K562 (cell line): ENCODE measurements around the gene CNGA3. TPM values are rescaled to one million over a fixed set of nuclear protein-coding genes. Genes with fewer than 3 reads are reported as not detected.

Experiments used
- ATF1 ChIP-seq, 2 experiments: fragments of 450-650 bp in 1 of 2; IDR thresholded peaks; 2 replicates each; pipeline ENCODE4 v1.6.1; 2016; ENCODE audit warnings: missing compliant biosample characterization in 1 of 2, missing genetic modification characterization in 1 of 2
- CHD4 ChIP-seq: fragments of 200-600 bp; sonication (generic); IDR thresholded peaks from 3 replicates; pipeline ENCODE4 v1.6.1; 2012; ENCODE audit warnings: low read depth, mild to moderate bottlenecking, mixed read lengths, low read length, inconsistent platforms; ENCODE audit not compliant: insufficient read depth, insufficient replicate concordance, poor library complexity, severe bottlenecking
- CHD7 ChIP-seq: fragments of 200-600 bp; sonication (generic); IDR thresholded peaks from one replicate; pipeline ENCODE4 v1.6.1; 2012; ENCODE audit warnings: mild to moderate bottlenecking, low read depth, low read length, inconsistent platforms
- ELF2 ChIP-seq: fragments of 250-450 bp; sonication (Bioruptor Pico); IDR thresholded peaks from 2 replicates; pipeline ENCODE4 v1.5.0; 2021; ENCODE audit warnings: mild to moderate bottlenecking
- HMG20B ChIP-seq: fragments of 250-450 bp; sonication (Bioruptor Pico); IDR thresholded peaks from 2 replicates; pipeline ENCODE4 v1.5.0; 2021; ENCODE audit warnings: mild to moderate bottlenecking
- KDM1A ChIP-seq, 2 experiments: fragments of 450-650 bp; IDR thresholded peaks; 2 replicates each; pipeline ENCODE4 v1.6.1; 2016; ENCODE audit warnings: mild to moderate bottlenecking in 2 of 2
- NCOA1 ChIP-seq: fragments of 450-650 bp; IDR thresholded peaks from 2 replicates; pipeline ENCODE4 v1.6.1; 2016; ENCODE audit warnings: low read depth
- PRPF4 ChIP-seq: fragments of 200-400 bp; formaldehyde crosslinking; IDR thresholded peaks from one replicate; pipeline ENCODE4 v1.6.1; 2017; ENCODE audit warnings: low read length, low read depth, mild to moderate bottlenecking; ENCODE audit not compliant: insufficient read depth, poor library complexity, severe bottlenecking
- RAD21 ChIP-seq, 2 experiments: fragments of 250-450 bp in 1 of 2; fragments of 450-650 bp in 1 of 2; sonication (Bioruptor Pico) in 1 of 2; formaldehyde crosslinking in 1 of 2; IDR thresholded peaks in 1 of 2; conservative IDR thresholded peaks in 1 of 2; 2 replicates each; pipeline versions ENCODE4 v1.4.0 to v1.8.0; 2020 to 2022; ENCODE audit warnings: mild to moderate bottlenecking in 2 of 2, moderate library complexity in 1 of 2
- RBFOX2 ChIP-seq: fragments of 200-400 bp; formaldehyde crosslinking; IDR thresholded peaks from 2 replicates; pipeline ENCODE4 v1.6.1; 2017; ENCODE audit warnings: low read depth, mild to moderate bottlenecking, low read length, moderate library complexity
- SIN3B ChIP-seq: fragments of 450-650 bp; IDR thresholded peaks from 2 replicates; pipeline ENCODE4 v1.6.1; 2017; ENCODE audit warnings: low read depth, mild to moderate bottlenecking, moderate library complexity
- THRAP3 ChIP-seq: fragments of 450-650 bp; IDR thresholded peaks from 2 replicates; pipeline ENCODE4 v1.6.1; 2016; ENCODE audit warnings: mild to moderate bottlenecking, inconsistent platforms, borderline replicate concordance
- ZBTB17 ChIP-seq: fragments of 450-650 bp; formaldehyde crosslinking; IDR thresholded peaks from 2 replicates; pipeline ENCODE4 v1.4.0; 2020; ENCODE audit warnings: mild to moderate bottlenecking
- ZNF699 ChIP-seq: fragments of 250-450 bp; sonication (Bioruptor Pico); IDR thresholded peaks from 2 replicates; pipeline ENCODE4 v1.8.0; 2021; ENCODE audit warnings: mild to moderate bottlenecking, moderate library complexity; ENCODE audit not compliant: insufficient replicate concordance
- ZNF707 ChIP-seq: fragments of 250-450 bp; sonication (Bioruptor Pico); conservative IDR thresholded peaks from 2 replicates; pipeline ENCODE4 v1.8.0; 2022; ENCODE audit warnings: inconsistent platforms, mild to moderate bottlenecking, moderate library complexity
- polyA plus RNA-seq, 8 experiments: library from polyadenylated mRNA; depleted of rRNA in 4 of 8; stranded (reverse) in 5 of 8; unstranded in 3 of 8; fragments of >200 nt; fragmentation: Nextera tagmentation in 2 of 8; fragmentation: Illumina TruSeq in 1 of 8; extraction: Ambion mirVana in 2 of 8; extraction: Trizol in 1 of 8; gene quantifications; 2 replicates each; pipeline versions ENCODE4 v1.2.1 to v1.2.3, GENCODE V29; 2011 to 2014; ENCODE audit warnings: inconsistent platforms in 1 of 8, missing spikeins in 1 of 8
- total RNA-seq, 7 experiments: library from RNA; depleted of rRNA in 6 of 7; stranded (reverse); fragments of >200 nt in 6 of 7; fragmentation: Illumina TruSeq in 2 of 7; extraction: Trizol in 2 of 7; gene quantifications; 2 replicates each; pipeline versions ENCODE4 v1.2.1 to v1.2.3, GENCODE V29; 2011 to 2021; ENCODE audit warnings: low replicate concordance in 1 of 7
- TF ChIP-seq, protein P1 (sequence below): sonication (generic); formaldehyde crosslinking; IDR thresholded peaks from 2 replicates; pipeline ENCODE4 v1.9.0; 2022; ENCODE audit warnings: mild to moderate bottlenecking, missing genetic modification reagents

The CNGA3 gene
- total and polyA plus RNA-seq, 9 of the 15 experiments (the other 6 are each of a cell fraction or from before 2014, with no cell fraction given), result not detected

- TF ChIP-seq RBFOX2, result no peak
- TF ChIP-seq, protein P1, sequence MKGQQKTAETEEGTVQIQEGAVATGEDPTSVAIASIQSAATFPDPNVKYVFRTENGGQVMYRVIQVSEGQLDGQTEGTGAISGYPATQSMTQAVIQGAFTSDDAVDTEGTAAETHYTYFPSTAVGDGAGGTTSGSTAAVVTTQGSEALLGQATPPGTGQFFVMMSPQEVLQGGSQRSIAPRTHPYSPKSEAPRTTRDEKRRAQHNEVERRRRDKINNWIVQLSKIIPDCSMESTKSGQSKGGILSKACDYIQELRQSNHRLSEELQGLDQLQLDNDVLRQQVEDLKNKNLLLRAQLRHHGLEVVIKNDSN (CRISPR knock-in tag), result no peak
- TF ChIP-seq RAD21 (CRISPR knock-in tag; conservative IDR thresholded peaks at IDR 0.05 in 1 of 2, IDR thresholded peaks at IDR 0.05 in 1 of 2), result peak; percentile 85 to 92
- TF ChIP-seq NCOA1, result no peak
- TF ChIP-seq ZNF707 (CRISPR knock-in tag), result no peak
- TF ChIP-seq SIN3B, result no peak
- no peak for TF ChIP-seq THRAP3
- no peak for TF ChIP-seq ELF2
- no peak for TF ChIP-seq ATF1 (CRISPR knock-in tag; IDR thresholded peaks at IDR 0.05)
- TF ChIP-seq ATF1 (tag; IDR thresholded peaks at IDR 0.05), result 0 out of 2 replicates have a peak, but pooled peaks have one; percentile 37
- no peak for TF ChIP-seq PRPF4
- no peak for TF ChIP-seq ZNF699
- TF ChIP-seq CHD4, result no peak
- peak in 1 of 2 experiments; percentile 29; a peak in 1 of 4 replicates for TF ChIP-seq KDM1A (IDR thresholded peaks at IDR 0.05)
- TF ChIP-seq CHD7, result no peak
- no peak for TF ChIP-seq ZBTB17 (CRISPR knock-in tag)
- no peak for TF ChIP-seq HMG20B (CRISPR knock-in tag)
Observed at GRCh38 chr2:98412751-98413458, 66.6 kb downstream of the CNGA3 start (continued).
